GM19351 (cell line): ENCODE data around the gene ATP2A2.
"Not testable (repeated sequence)": the region's sequence is repeated elsewhere in the genome, so short reads cannot be mapped to it uniquely, and the experiment has no call there.

Experiments used
- ATAC-seq: cut with Tn5 transposase; IDR thresholded peaks from one replicate; pipeline ENCODE4 v1.9.1; 2021; ENCODE audit warnings: mild to moderate bottlenecking, moderate library complexity; ENCODE audit not compliant: unreplicated experiment

ATP2A2 gene

DNA sequence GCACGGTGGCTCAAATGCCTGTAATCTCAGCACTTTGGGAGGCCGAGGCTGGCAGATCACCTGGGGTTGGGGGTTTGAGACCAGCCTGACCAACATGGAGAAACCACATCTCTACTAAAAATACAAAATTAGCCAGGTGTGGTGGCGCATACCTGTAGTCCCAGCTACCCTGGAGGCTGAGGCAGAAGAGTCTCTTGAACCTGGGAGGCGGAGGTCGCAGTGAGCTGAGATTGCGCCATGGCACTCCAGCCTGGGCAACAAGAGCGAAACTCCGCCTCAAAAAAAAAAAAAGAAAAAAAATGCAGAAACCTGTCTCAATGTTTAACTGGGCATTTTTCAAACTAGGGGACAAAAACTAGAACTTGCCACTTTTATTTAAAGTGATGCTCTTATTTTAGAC is 59.2 kb downstream of the ATP2A2 start:
- not testable (repeated sequence) for ATAC-seq

DNA sequence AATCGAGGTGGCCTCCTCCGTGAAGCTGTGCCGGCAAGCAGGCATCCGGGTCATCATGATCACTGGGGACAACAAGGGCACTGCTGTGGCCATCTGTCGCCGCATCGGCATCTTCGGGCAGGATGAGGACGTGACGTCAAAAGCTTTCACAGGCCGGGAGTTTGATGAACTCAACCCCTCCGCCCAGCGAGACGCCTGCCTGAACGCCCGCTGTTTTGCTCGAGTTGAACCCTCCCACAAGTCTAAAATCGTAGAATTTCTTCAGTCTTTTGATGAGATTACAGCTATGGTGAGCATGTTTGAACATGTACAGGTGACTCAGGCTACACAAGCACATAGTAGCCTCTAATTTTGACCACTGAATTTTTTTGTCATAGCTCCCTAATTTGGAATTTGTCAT is 59.7 kb downstream of the ATP2A2 start:
- ATAC-seq: no peak

DNA sequence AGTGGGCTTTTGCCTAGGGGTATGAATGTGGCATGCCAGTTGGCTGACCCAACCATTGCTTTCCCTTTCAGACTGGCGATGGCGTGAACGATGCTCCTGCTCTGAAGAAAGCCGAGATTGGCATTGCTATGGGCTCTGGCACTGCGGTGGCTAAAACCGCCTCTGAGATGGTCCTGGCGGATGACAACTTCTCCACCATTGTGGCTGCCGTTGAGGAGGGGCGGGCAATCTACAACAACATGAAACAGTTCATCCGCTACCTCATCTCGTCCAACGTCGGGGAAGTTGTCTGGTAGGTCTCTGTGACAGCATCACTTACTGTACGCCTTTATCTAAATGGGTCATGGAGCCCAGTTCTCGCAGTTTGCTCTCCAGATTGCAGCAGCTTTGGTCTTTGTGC is 61.1 kb downstream of the ATP2A2 start:
- no peak for ATAC-seq

DNA sequence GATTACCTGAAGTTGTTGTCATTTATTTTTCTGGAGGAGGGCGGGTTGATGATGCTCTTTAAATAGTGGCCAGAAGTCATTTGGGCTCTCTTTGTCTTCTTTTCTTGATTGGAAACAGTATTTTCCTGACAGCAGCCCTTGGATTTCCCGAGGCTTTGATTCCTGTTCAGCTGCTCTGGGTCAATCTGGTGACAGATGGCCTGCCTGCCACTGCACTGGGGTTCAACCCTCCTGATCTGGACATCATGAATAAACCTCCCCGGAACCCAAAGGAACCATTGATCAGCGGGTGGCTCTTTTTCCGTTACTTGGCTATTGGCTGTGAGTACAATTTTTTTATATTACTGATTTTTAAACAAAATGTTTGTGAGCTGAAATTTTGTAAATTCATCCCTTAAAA is 62.1 kb downstream of the ATP2A2 start:
- no peak for ATAC-seq

DNA sequence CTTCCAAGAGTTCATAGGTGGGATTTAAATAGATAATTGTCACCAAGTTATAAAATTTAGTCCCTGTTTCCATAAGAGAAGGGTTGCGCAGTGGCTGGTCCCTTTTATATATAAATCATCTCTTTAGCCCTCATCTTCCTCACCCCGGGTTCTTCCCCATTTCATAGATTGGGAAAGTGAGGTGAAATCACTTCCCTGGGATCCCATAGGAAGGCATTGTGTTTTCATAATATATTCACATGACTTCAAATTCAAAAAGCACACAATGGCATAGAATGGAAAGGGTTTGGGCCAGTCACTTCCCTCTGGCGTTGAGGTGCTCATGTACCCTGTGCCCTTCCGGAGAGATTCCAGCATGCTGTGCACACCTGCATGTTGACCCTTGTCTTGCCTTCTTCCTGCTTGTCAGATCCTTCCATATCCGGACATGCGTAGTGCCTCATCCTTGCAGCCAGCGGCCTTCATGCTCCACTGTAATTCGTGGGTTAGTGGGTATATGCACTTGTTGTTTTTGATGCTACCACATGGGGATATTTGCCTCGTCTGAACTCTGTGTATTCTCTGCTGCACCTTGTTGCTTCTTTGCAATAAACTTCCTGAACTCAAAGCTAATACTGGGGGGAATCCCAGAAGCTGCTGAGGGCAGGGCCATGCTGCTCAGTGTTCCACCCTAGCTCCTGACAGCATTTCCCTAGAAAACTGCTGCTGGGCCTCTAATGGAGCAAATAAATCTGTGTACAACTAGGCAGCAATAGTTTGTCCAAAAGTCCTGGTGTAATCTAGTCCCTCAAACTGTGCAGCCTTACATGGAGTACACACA is 62.9 kb downstream of the ATP2A2 start:
- ATAC-seq: no peak

DNA sequence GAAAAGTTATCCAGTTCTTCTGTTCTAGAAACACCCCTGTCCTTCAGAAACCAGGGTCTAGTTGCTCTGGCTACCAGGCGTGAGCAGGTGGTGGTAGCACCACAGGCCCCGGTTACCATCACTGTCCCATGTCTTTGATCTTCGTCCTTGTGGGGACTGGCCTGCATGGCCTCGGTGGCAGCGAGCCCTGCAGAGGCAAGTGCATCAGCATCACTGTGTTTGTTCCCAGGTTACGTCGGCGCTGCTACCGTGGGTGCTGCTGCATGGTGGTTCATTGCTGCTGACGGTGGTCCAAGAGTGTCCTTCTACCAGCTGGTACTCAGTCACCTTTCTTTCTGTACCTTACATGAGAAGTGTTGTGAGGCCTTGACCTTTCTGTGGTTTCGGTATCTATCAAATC is 63.6 kb downstream of the ATP2A2 start:
- ATAC-seq: no peak

DNA sequence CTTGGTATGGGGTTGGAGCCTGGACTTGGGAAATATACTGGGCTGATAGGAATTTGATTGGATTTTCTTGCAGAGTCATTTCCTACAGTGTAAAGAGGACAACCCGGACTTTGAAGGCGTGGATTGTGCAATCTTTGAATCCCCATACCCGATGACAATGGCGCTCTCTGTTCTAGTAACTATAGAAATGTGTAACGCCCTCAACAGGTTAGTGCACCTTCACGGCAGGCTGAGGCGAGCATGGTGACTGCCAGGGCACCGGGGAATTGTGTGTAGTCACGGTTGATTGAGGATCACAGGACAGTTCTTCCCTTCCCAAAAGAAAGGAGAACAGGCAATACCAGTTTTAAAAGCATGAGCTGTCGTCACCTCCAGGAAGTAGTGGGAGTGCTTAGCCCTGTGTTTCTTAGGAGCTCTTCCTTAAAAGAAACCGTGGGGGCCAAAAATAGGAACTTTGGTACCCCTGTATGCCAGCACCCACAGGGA is 64.2 kb downstream of the ATP2A2 start:
- ATAC-seq: no peak

DNA sequence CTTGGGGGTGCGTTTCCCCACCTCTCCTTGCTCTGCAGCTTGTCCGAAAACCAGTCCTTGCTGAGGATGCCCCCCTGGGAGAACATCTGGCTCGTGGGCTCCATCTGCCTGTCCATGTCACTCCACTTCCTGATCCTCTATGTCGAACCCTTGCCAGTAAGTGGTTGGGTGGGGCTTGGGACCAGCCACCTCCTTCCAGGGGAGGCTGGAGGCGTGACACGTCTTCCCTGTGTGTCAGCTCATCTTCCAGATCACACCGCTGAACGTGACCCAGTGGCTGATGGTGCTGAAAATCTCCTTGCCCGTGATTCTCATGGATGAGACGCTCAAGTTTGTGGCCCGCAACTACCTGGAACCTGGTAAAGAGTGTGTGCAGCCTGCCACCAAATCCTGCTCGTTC is 64.9 kb downstream of the ATP2A2 start:
- ATAC-seq: no peak

DNA sequence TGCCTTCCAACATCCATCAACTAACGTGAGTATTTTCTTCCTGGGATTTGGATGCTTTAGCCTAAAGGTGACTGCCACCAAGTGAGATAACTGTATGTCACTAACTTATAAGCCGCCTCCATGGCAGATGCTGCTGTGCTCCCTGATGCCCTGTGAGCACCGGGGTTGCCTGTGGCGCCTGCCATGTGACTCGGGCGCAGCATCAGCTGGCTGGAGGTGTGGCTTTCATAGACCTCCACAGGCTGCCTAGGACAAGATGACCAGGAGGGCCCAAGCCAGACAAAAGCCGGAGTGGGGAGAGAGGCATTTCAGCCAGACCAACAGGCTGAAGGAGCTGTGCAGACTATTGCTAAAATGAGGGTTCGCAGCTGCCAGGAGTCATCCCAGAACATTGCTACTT is 66.7 kb downstream of the ATP2A2 start:
- ATAC-seq: no peak

DNA sequence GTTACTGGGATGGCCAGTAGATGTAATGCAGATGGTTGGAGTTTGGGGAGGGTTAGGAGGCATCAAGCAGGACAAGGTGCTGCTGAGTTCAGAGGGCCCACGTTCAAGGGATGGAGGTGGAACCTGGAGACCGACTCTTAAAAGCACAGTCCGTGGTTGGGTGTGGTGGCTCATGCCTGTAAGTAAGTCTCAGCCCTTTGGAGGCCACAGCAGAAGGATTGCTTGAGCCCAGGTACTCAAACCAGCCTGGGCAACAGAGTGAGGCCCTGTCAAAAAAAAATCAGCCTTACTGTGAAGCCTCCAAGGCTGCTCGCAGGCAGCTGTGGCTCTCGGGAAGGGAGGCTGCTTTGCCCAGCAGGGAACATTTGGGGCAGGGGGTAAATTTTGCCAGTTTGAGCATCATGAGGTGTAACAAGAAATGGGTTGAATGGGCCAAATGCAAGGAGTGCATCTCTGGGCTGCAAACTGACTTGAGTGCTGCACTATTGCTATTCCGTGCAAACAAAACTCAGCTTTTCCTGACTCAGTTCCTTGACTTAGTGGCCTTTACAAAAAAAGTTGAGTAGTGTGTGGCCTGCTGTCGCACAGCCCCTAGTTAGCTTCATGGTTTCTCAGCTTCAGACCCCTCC is 67.5 kb downstream of the ATP2A2 start:
- no peak for ATAC-seq

DNA sequence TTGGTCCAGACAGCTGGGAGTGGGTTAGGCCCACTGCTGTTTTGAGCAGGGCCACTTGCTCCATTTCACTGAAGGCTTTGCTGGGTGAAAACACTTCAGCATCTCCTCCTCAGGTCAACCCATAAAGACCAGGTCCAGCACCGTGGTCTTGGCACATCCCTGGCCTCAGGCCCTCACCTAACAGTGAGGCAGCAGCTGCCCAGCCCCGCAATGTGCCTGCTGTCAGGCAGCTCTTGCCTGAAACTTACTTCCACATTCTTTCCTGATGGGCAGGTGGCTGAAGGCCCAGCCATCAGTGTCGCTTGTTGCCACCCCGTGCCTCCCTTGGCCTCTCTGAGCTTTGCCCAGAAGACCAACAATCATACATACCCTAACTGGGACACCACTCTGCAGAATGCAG is 68.0 kb downstream of the ATP2A2 start:
- no peak for ATAC-seq

DNA sequence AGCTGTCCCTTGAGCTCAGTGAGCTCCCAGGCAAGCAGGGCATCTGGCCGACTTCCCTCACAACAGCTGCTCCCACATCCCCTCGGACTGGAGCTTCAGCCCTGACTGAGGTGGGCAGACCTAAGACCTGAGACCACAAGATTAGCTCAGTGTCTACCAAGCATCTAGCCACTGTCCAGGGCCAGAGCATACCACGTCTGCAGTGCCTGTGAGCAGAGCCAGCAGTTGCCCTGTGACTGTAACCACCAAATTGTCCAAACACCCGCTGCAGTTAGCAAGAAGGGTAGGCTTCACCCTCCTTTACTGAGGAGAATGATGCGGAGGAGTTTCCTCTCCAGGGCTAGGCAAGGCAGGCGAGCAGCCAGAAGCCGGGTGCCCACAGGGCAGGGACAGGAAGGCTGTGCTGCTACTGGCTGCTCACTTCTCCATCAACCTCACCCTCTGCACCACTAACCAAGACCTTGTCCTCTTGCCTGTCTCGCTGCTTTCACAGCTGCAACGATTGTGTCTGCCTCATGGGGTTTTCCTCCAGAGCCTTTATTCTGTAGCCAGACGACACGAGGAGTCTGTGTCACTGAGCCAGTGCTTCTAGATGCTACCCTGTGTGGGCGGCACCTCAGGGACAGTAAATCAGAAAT is 68.6 kb downstream of the ATP2A2 start:
- no peak for ATAC-seq

DNA sequence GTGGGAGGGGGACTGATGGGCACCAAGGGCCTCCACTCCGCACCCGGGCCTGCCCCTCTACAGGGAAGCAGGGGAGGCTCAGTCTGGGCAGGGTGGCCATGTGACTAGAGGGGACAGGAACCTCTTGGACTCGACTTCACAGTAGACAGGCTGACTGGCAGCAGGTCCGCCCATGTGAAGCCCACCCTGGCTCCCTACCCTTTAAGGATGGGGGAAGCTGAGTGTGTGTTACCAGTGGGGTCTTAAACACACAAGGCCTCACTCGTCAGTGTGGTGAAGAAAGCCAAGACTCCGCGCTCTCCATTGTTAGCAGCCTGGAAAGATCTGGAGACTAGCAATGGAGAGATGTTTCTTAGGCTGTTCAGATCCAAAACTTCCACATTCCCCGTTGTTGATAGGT is 70.1 kb downstream of the ATP2A2 start:
- ATAC-seq: no peak

DNA sequence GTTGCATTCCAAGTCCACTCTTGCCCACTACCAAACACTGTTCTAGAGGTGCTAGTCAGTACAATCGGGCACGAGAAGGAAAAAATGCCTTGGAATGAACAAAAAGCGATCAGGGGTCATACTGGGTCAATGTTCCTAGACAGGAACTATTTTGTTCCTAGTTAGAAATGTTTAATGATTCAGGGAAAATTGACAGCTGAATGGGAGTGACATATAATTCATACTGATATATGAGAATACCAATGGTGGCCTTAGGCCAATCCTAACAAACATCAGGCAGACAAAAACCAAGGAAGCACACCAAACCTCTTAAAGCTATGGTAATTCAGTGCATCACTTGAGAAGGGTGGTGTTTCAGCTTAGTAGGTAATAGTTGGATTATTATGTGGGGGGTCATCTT is 71.4 kb downstream of the ATP2A2 start:
- no peak for ATAC-seq

DNA sequence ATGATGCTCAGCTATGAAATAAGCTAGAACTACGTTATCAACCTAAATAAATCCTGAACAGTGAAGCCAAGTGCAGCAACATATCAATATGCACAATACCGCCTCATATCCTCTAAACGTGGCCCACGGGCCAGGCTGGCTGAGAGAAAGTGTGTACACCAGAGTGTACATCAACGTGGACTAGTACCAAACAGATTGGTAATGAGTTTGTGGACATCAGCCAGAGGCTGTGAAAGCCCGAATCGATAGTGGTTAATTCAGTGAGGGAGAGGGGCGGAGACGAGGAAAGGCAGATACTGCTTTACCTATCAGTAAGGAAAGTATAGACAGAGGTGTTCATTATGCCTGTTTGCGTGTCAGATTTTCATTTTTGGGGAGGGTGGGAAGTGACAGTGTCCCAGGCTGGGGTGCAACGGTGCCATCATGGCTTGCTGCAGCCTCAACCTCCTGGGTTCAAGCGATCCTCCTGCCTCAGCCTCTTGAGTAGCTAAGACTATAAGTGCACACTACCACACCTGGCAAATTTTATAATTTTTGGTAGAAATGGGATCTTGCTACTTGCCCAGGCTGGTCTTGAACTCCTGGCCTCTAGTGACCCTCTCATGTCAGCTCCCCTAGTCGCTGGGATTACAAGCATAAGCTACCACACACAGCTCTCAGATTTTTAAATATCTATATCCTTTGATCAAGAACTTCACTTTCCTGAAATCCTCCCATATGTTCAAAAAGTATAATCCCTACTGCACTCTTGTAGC is 72.3 kb downstream of the ATP2A2 start:
- no peak for ATAC-seq

DNA sequence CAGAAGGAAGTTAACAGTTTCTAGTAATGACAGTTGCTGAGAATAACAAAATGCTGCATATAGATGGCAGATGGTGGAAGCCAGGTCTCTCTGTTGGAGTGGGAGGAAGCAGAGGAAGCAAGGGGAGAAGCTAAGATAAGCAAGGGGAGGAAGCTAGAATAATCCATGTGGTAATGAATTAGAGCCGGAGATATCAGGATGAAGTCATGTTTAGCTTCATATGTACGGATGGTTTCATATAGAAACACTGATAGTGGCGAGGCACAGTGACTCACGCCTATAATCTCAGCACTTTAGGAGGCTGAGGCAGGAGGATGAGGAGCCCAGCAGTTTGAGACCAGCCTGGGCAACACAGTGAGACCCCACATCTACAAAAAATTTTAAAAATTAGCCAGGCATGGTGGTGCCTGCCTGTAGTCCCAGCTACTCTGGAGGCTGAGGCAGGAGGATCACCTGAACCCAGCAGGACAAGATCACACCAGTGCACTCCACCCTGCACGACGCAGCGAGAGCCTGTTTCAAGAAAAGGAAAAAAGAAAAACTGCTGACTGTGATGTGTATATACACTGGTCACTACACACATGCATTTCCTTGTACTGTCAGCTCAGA is 73.2 kb downstream of the ATP2A2 start:
- ATAC-seq: no peak

DNA sequence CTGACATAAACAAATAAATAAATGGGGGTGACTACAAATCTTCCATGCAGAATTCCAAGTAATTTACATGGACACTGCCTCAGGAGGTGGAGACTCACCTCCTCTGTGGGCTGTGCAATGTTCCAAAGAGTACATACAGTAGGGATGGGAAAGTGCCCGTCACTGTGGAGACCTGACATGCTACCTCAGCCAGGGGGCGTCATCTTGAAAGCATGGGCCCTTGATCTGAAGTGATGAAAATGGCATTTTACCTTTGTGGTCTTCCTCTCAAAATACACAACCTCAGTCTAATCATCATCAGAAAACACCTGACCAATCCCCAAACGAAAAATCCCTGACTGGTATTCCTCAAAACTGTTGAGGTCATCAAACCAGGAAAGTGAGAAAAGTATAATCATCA is 74.0 kb downstream of the ATP2A2 start:
- no peak for ATAC-seq

DNA sequence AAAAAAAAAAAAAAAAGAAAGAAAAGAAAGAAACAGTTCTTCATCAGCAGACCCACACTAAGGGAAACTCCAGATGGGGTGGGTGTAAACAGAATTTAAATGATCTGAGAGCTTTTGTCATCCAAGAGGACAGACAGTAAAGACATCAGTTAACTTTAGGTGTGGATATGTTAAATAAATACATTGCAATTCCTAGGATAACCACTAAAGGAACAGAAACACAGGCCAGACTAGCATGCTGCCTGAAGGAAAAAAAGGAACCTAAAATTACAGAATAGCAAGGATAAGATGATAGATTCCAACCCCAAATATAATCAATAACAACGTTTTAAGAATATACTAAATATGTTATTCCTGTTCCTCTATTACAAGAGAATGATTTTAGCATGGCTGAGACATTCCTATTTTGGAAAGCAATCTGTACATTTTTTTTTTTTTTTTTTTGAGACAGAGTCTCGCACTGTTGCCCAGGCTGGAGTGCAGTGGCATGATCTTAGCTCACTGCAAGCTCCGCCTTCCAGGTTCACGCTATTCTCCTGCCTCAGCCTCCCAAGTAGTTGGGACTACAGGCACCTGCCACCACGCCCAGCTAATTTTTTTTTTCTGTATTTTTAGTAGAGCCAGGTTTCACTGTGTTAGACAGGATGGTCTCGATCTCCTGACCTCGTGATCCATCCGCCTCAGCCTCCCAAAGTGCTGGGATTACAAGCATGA is 77.5 kb downstream of the ATP2A2 start:
- not testable (repeated sequence) for ATAC-seq

DNA sequence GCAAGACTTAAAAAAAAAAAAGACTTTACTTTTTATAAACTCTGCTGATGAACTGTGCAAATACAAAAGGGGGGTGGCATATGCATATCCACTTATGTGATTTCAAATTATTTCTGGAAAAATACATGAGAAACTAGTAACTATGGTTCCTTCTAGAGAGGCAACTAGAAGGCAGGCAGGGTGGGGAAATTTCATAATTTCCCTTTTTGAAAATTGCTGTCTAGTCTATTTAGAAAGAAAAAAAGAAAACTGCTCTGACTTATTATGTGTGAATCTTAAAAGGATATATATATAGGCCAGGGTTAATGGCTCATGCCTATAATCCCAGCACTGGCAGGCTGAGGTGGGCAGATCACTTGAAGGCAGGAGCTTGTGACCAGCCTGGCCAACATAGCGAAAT is 80.2 kb downstream of the ATP2A2 start:
- ATAC-seq: no peak
